HG03064 (cell line): ENCODE data around the gene UNC13B.

Experiments used
- ATAC-seq: cut with Tn5 transposase; IDR thresholded peaks from one replicate; pipeline ENCODE4 v1.9.1; 2021; ENCODE audit warnings: low read depth; ENCODE audit not compliant: unreplicated experiment

Gene UNC13B

GRCh38 chr9:35313916-35314315 lies 152.1 kb downstream of the UNC13B start:
- no peak for ATAC-seq

GRCh38 chr9:35318741-35319140 lies 156.9 kb downstream of the UNC13B start:
- no peak for ATAC-seq

- no peak for ATAC-seq
These were observed 160.5 kb downstream of the UNC13B start for GRCh38 chr9:35322075-35322885.

GRCh38 chr9:35324966-35325365 lies 163.2 kb downstream of the UNC13B start:
- ATAC-seq, result no peak

GRCh38 chr9:35333551-35333950 lies 171.7 kb downstream of the UNC13B start:
- no peak for ATAC-seq

- no peak for ATAC-seq
These were observed 173.4 kb downstream of the UNC13B start for GRCh38 chr9:35335164-35335563.

GRCh38 chr9:35338086-35338485 lies 176.3 kb downstream of the UNC13B start:
- no peak for ATAC-seq

GRCh38 chr9:35338561-35339274 lies 176.9 kb downstream of the UNC13B start:
- ATAC-seq, result no peak

DNA sequence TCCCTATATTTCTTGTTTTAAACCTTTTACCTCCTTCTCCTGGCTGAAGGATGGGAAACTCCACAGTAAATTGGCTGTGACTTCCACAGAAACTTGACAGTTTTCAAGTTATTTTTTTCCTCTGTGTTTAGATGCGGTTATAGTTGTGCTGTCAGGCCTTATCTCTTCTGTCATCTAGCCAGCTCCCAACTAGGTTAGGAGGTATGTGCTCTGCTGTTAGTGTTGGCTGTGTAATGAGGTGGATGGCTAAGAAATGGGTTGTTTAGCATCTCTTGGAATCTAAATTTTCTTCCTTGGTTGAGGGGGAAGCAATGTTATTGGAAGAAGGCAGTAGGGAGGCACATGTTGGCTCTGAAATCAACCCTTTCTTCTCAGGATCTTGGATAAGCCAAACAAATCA lies 178.2 kb downstream of the UNC13B start:
- no peak for ATAC-seq

- ATAC-seq, result no peak
These were observed 179.2 kb downstream of the UNC13B start for GRCh38 chr9:35341021-35341420.

DNA sequence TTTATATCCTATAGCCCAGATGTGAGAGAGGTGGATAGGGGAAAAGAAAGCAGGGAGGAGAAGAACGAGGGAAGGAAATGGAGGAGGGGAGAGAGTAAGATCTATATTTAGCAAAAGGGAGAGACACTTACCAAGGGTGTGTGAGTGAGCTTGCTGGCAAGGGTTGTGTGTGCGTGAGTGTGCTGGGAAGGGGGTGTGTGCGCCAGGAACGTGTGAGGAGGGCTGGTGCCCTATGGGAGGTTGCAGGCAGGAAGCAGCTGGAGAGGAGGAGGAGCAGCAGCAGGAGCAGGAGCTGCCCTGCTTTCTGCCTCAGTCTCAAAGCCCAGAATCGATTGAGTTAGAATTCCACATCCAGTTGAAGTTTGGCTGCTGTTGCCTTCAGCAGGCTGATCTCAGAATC lies 179.8 kb downstream of the UNC13B start:
- no peak for ATAC-seq

DNA sequence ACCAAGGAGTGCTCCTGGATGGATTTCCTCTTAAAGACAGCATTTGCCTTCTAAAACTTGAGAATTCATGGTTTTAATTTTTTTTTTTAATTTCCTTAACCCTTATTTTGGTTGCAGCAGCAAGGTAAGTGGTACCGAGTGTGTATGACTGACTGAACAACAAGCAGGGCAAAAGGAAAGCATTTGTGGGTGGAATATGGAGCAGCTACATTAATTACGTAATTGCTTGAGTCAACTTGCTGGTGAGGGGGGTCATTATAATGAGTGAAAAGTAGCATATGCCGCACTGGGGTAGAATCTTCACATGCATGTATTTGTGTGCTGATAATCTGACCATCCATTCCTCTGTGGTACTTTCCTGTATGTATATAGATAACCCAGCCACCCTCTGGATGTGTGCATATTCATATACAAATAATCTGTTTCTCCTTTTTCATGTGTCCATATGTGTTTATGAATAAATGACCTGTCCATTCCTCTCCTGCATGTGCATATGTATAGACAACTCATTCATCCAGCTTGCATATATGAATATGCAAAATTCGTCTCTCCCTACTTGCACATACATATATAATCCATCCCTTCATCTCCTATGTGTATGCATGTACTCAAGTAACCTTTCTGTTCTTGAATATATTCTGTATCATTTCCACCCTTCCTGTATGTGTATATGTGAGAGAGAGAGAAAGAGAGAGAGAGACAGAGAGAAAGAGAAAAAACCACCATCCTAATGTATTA lies 180.6 kb downstream of the UNC13B start:
- ATAC-seq, result no peak

DNA sequence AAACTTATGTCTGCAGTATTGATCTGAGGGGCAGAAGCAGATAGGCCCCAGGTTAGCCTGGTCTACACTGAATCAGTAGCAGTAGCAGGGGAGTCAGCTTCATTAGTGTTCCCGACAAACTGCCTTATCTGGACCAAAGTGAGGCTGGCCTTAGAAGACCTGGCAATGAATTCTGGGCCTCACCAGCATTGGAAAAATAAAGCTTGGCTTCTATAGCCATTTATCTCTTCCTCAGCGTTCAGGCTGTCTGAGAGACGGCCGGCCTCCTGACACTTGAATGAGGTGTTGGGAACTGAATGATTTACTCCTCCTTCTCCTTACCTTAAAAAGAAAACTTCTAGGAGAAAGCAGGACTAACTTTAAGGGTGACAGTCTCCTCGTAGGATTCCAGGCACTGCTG lies 186.3 kb downstream of the UNC13B start:
- ATAC-seq, result no peak

- no peak for ATAC-seq
These were observed 187.6 kb downstream of the UNC13B start for GRCh38 chr9:35349287-35349990.

GRCh38 chr9:35350212-35350611 lies 188.4 kb downstream of the UNC13B start:
- no peak for ATAC-seq

DNA sequence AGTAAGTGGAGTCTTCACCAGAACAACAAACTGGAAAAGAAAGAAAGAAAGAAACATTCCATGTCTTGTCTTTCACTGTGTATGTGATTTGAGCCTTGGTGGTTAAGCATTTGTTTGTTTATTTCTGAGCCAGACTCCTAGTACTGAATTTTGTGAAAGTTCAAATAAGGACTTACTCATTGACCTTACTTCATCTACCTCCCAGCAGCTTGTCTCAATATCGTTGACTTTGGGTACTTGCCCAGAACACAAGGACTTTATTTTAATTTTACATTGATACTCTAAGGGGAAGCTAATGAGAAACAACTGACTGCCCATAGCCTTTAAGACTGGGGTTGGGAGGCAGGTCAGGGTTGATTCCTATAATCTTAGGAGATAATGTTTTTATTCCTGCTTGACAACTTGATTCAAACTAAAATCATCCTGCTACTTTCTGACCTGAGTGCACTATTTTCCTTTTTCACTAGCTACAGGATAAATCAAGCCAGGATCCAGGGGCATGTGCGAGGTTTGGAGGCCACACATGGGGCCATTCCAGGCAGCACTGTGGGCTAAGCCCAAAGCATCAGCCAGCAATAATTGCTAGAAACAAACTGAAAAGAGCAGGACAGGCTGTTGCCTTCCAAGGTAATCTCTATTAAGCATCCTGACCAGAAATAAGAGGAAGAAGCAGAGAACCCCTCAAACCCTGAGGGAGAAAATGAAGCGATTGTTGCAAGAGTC lies 189.2 kb downstream of the UNC13B start:
- ATAC-seq, result no peak

GRCh38 chr9:35353731-35354365 lies 192.0 kb downstream of the UNC13B start:
- ATAC-seq, result no peak

DNA sequence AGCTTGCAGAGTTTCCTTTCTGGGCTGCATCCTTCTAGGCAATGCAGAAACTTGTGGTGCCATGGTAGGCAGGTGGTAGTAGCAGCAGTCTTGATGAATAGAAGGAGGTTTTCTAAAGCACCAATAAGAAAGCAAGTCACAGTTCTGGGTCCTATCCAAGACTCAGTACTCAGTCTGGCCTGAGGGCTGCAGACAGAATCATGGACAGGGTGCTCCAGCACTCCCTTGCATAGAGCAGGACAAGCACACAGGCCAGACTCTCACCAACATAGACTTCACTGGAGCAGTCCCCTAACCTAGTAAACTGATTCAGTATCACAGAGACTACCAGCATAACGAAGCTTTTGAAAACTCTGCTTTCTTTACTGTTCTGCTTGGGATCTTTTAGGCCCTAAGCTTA lies 194.1 kb downstream of the UNC13B start:
- no peak for ATAC-seq

- no peak for ATAC-seq
These were observed 195.3 kb downstream of the UNC13B start for GRCh38 chr9:35357116-35357515.

- ATAC-seq, result no peak
These were observed 196.0 kb downstream of the UNC13B start for GRCh38 chr9:35357826-35358225.
